Nephron (organoid): Measurements from ENCODE around the gene CTRB1.
"Not testable (repeated sequence)": the region's sequence is repeated elsewhere in the genome, so short reads cannot be mapped to it uniquely, and the experiment has no call there.

ENCODE experiments used
- H3K27ac Mint-ChIP-seq, 3 experiments: 2 replicates each; pipeline ENCODE4 v1.8.0; 2020; ENCODE audit warnings: mixed read lengths in 3 of 3, mild to moderate bottlenecking in 2 of 3, moderate library complexity in 1 of 3
- H3K27me3 Mint-ChIP-seq: 2 replicates; pipeline ENCODE4 v1.8.0; 2021; ENCODE audit warnings: low read depth, mild to moderate bottlenecking, moderate library complexity, mixed read lengths
- H3K36me3 Mint-ChIP-seq: 2 replicates; pipeline ENCODE4 v1.8.0; 2020; ENCODE audit warnings: low read depth, mixed read lengths
- H3K4me1 Mint-ChIP-seq: 2 replicates; pipeline ENCODE4 v1.8.0; 2020; ENCODE audit warnings: mixed read lengths
- H3K4me3 Mint-ChIP-seq, 3 experiments: 2 replicates each; pipeline ENCODE4 v1.8.0; 2020; ENCODE audit warnings: mild to moderate bottlenecking in 3 of 3, mixed read lengths in 3 of 3, moderate library complexity in 2 of 3
- H3K9me3 Mint-ChIP-seq: 2 replicates; pipeline ENCODE4 v1.8.0; 2020; ENCODE audit warnings: mixed read lengths
- CTCF ChIP-seq, 3 experiments: fragments of 200-600 bp; sonication (generic); IDR thresholded peaks; one replicate each; pipeline ENCODE4 v1.5.0; 2021; ENCODE audit warnings: antibody characterized with exemption in 3 of 3; ENCODE audit not compliant: unreplicated experiment in 3 of 3

Gene CTRB1

GRCh38 chr16:75271441-75272096 is 52.8 kb downstream of the CTRB1 start:
- TF ChIP-seq CTCF (IDR thresholded peaks at IDR 0.05; ENCODE audit: unreplicated experiment in 3 of 3): no peak
- Mint-ChIP-seq H3K36me3 (no peaks in the 10 kb centered on the region), H3K4me3 (peak overlapping the region in 1 of 3 experiments; percentile 20), H3K27ac (peak overlapping the region in 1 of 3 experiments; percentile 40), H3K27me3 (no peaks in the 10 kb centered on the region), H3K4me1 (peaks cover 5% of the 10 kb centered on the region), H3K9me3 (no peaks in the 10 kb centered on the region)

- no peaks in the 10 kb centered on the region for H3K9me3 Mint-ChIP-seq
- H3K4me1 Mint-ChIP-seq: peaks cover 4% of the 10 kb centered on the region
These were observed 53.3 kb downstream of the CTRB1 start for GRCh38 chr16:75272097-75272551.

GRCh38 chr16:75272629-75273028 is 53.8 kb downstream of the CTRB1 start:
- H3K27ac Mint-ChIP-seq, H3K4me3 Mint-ChIP-seq, H3K36me3 Mint-ChIP-seq, H3K27me3 Mint-ChIP-seq, H3K4me1 Mint-ChIP-seq, H3K9me3 Mint-ChIP-seq: not testable (repeated sequence)

More at GRCh38 chr16:75272097-75272551, 53.3 kb downstream of the CTRB1 start:
- no peak overlapping the region for H3K27ac Mint-ChIP-seq
- TF ChIP-seq CTCF (IDR thresholded peaks at IDR 0.05; ENCODE audit: unreplicated experiment in 3 of 3): no peak
- H3K27me3 Mint-ChIP-seq: no peaks in the 10 kb centered on the region
- no peaks in the 10 kb centered on the region for H3K36me3 Mint-ChIP-seq
- H3K4me3 Mint-ChIP-seq: no peak overlapping the region

GRCh38 chr16:75273054-75273925 is 54.5 kb downstream of the CTRB1 start:
- H3K27me3 Mint-ChIP-seq: no peaks in the 10 kb centered on the region
- H3K9me3 Mint-ChIP-seq: no peaks in the 10 kb centered on the region
- H3K27ac Mint-ChIP-seq: no peak overlapping the region
- peaks cover 4% of the 10 kb centered on the region for H3K4me1 Mint-ChIP-seq
- no peak overlapping the region for H3K4me3 Mint-ChIP-seq
- no peak for TF ChIP-seq CTCF (IDR thresholded peaks at IDR 0.05; ENCODE audit: unreplicated experiment in 3 of 3)
- no peaks in the 10 kb centered on the region for H3K36me3 Mint-ChIP-seq
